PC-3 (cell line): ENCODE results near the gene AGER. TPM values are rescaled to one million over a fixed set of nuclear protein-coding genes. Genes with fewer than 3 reads are reported as not detected.
A peak's percentile ranks its signal among the peaks of the same experiment; 100 is the strongest.

Experiments
- ATAC-seq: fragments of 200-7000 bp; cut with Tn5 transposase; 2 replicates; pipeline ENCODE4 v1.9.1; 2020; ENCODE audit warnings: mild to moderate bottlenecking, moderate library complexity
- BruUV-seq: library from RNA; stranded (reverse); fragments of 400-500 nt; replicated peaks from 2 replicates; lab custom pipeline; 2021; lab: Mats Ljungman, UMichigan
- CTCF ChIA-PET: fragments of 300-600 bp; sonication (Branson Sonifier 250); formaldehyde crosslinking; loops from one replicate; lab custom pipeline; 2022; ENCODE audit warnings: antibody characterized with exemption; lab: Charles Lee
- POLR2A ChIA-PET: fragments of 300-600 bp; sonication (Branson Sonifier 250); formaldehyde crosslinking; loops from one replicate; lab custom pipeline; 2022; ENCODE audit warnings: antibody characterized with exemption; ENCODE audit not compliant: unreplicated experiment; lab: Charles Lee
- DNase-seq: peaks from one replicate; pipeline ENCODE4 v3.0.0-alpha.2; 2015
- H2AFZ ChIP-seq: fragments of 300-600 bp; sonication (generic); 2 replicates; pipeline ENCODE4 v1.6.0; 2016; ENCODE audit warnings: antibody characterized with exemption, low read length
- H3F3A ChIP-seq: fragments of 300-600 bp; sonication (generic); one replicate; pipeline ENCODE4 v1.6.0; 2017; ENCODE audit warnings: antibody characterized with exemption, low read length, control low read depth, mild to moderate bottlenecking; ENCODE audit not compliant: unreplicated experiment
- H3K27ac ChIP-seq: fragments of 300-600 bp; sonication (generic); 2 replicates; pipeline ENCODE4 v1.5.1; 2016; ENCODE audit warnings: mild to moderate bottlenecking, low read length
- H3K27me3 ChIP-seq: fragments of 300-600 bp; sonication (generic); 2 replicates; pipeline ENCODE4 v1.6.1; 2016; ENCODE audit warnings: low read length, mixed read lengths
- H3K36me3 ChIP-seq: fragments of 300-600 bp; sonication (generic); 2 replicates; pipeline ENCODE4 v1.6.1; 2016; ENCODE audit warnings: low read depth, mixed run types, low read length, mixed read lengths
- H3K4me1 ChIP-seq: fragments of 300-600 bp; sonication (generic); 2 replicates; pipeline ENCODE4 v1.5.1; 2016; ENCODE audit warnings: low read length; ENCODE audit not compliant: insufficient read depth
- H3K4me2 ChIP-seq: fragments of 300-600 bp; sonication (generic); 2 replicates; pipeline ENCODE4 v1.6.0; 2016; ENCODE audit warnings: low read length
- H3K4me3 ChIP-seq: fragments of 300-600 bp; sonication (generic); 2 replicates; pipeline ENCODE4 v1.5.1; 2016; ENCODE audit warnings: mild to moderate bottlenecking, low read length, mixed read lengths
- H3K79me2 ChIP-seq: fragments of 300-600 bp; sonication (generic); 2 replicates; pipeline ENCODE4 v1.6.1; 2017; ENCODE audit warnings: low read length, mixed read lengths
- H3K9ac ChIP-seq: fragments of 300-600 bp; sonication (generic); 2 replicates; pipeline ENCODE4 v1.6.0; 2016; ENCODE audit warnings: mild to moderate bottlenecking, low read length
- H3K9me2 ChIP-seq: fragments of 300-600 bp; sonication (generic); replicated peaks from 2 replicates; pipeline ENCODE4 v1.6.1; 2016; ENCODE audit warnings: mixed run types, low read length, mixed read lengths
- H3K9me3 ChIP-seq: fragments of 300-600 bp; sonication (generic); 2 replicates; pipeline ENCODE4 v1.6.1; 2016; ENCODE audit warnings: low read length, mixed read lengths
- H4K20me1 ChIP-seq: fragments of 300-600 bp; sonication (generic); 2 replicates; pipeline ENCODE4 v1.6.1; 2016; ENCODE audit warnings: low read length, mixed read lengths
- CTCF ChIP-seq: fragments of 300-600 bp; sonication (generic); conservative IDR thresholded peaks from 2 replicates; pipeline ENCODE4 v1.5.1; 2017; ENCODE audit warnings: antibody characterized with exemption, low read depth, mild to moderate bottlenecking, low read length
- EZH2 ChIP-seq: fragments of 300-600 bp; sonication (generic); IDR thresholded peaks from one replicate; pipeline ENCODE4 v1.6.1; 2017; ENCODE audit warnings: antibody characterized with exemption, mild to moderate bottlenecking, low read length; ENCODE audit not compliant: unreplicated experiment
- EZH2phosphoT487 ChIP-seq: fragments of 300-600 bp; sonication (generic); IDR thresholded peaks from 2 replicates; pipeline ENCODE4 v1.6.1; 2018; ENCODE audit warnings: mild to moderate bottlenecking, antibody characterized with exemption, low read length, borderline replicate concordance
- intact Hi-C: fragments of 100-400 bp; cut with micrococcal nuclease; formaldehyde crosslinking; loops from 2 replicates; pipeline ENCODE4 v1.9.0; 2023
- total RNA-seq: library from RNA; depleted of rRNA; stranded (reverse); fragments of >200 nt; gene quantifications from 2 replicates; pipeline ENCODE4 v1.2.3, GENCODE V29; 2014

AGER gene
- total RNA-seq, 1 experiment from 2014 or later = 2.0 TPM

GRCh38 chr6:32181915-32182529 lies 2.0 kb downstream of the AGER start:
- intact Hi-C loops = no loop called here
- no peaks in the 10 kb centered on the region for H3F3A ChIP-seq
- no peak overlapping the region for H3K27ac ChIP-seq
- H3K4me1 ChIP-seq = peaks cover 14% of the 10 kb centered on the region
- ChIA-PET CTCF (no interaction called here), POLR2A (interaction anchor here (0.6 kb wide), 1 partner anchor 14 kb away, joined by 3 read pairs; no protein-coding TSS in a partner anchor)
- H2AFZ ChIP-seq = no peak overlapping the region
- no peak for DNase-seq
- H3K79me2 ChIP-seq = peaks cover 12% of the 10 kb centered on the region
- no peak for ATAC-seq
- TF ChIP-seq CTCF = no peak
- no peak for TF ChIP-seq EZH2
- no peak for TF ChIP-seq EZH2phosphoT487
- BruUV-seq = no TSS peak
- H3K9me2 ChIP-seq = no peaks in the 10 kb centered on the region
- H3K27me3 ChIP-seq = no peaks in the 10 kb centered on the region
- peaks cover 5% of the 10 kb centered on the region for H3K36me3 ChIP-seq
- H3K4me3 ChIP-seq = no peak overlapping the region
- no peaks in the 10 kb centered on the region for H4K20me1 ChIP-seq
- no peaks in the 10 kb centered on the region for H3K9me3 ChIP-seq
- no peak overlapping the region for H3K4me2 ChIP-seq
- H3K9ac ChIP-seq = no peak overlapping the region

GRCh38 chr6:32181148-32181702 lies 2.8 kb downstream of the AGER start:
- Histone ChIP-seq H4K20me1 (no peaks in the 10 kb centered on the region), H3K27ac (no peak overlapping the region), H3K9ac (no peak overlapping the region), H3K36me3 (peaks cover 5% of the 10 kb centered on the region), H3K9me2 (no peaks in the 10 kb centered on the region), H3K27me3 (no peaks in the 10 kb centered on the region), H2AFZ (no peak overlapping the region), H3K9me3 (no peaks in the 10 kb centered on the region), H3K4me1 (peaks cover 22% of the 10 kb centered on the region), H3K4me2 (no peak overlapping the region), H3K4me3 (no peak overlapping the region), H3K79me2 (peaks cover 12% of the 10 kb centered on the region), H3F3A (no peaks in the 10 kb centered on the region)
- ChIA-PET CTCF (no interaction called here), POLR2A (no interaction called here)
- TF ChIP-seq EZH2 (no peak), CTCF (no peak), EZH2phosphoT487 (no peak)
- intact Hi-C loops = no loop called here
- no TSS peak for BruUV-seq
- DNase-seq (no peak), ATAC-seq (no peak)

- CTCF ChIA-PET = no interaction called here
- Histone ChIP-seq H3K9me3 (no peaks in the 10 kb centered on the region), H3K4me2 (peak overlapping the region; percentile 100), H3K9ac (no peak overlapping the region), H4K20me1 (no peaks in the 10 kb centered on the region), H3K9me2 (no peaks in the 10 kb centered on the region), H3K4me3 (peak overlapping the region; percentile 94; the same call in 1 of the 2 replicates), H2AFZ (no peak overlapping the region), H3K36me3 (peaks cover 5% of the 10 kb centered on the region), H3K27ac (no peak overlapping the region), H3K4me1 (peaks cover 29% of the 10 kb centered on the region), H3K27me3 (no peaks in the 10 kb centered on the region), H3K79me2 (peaks cover 21% of the 10 kb centered on the region), H3F3A (no peaks in the 10 kb centered on the region)
- BruUV-seq = TSS peak; percentile 25
- DNase-seq (no peak), ATAC-seq (no peak)
- TF ChIP-seq EZH2 (no peak), EZH2phosphoT487 (no peak), CTCF (no peak)
- POLR2A ChIA-PET = no interaction called here
- intact Hi-C loops = loop anchor here (5.0 kb wide), 1 partner anchor 223 kb away; the partner anchor contains the start of genes NELFE and SKIC2
Measured at GRCh38 chr6:32179766-32180405, 4.2 kb downstream of the AGER start.
